ENCODE measurements around the gene LRRC8C.
"Not testable (repeated sequence)": the region's sequence is repeated elsewhere in the genome, so short reads cannot be mapped to it uniquely, and the experiment has no call there.

- TF ChIP-seq CTCF (IDR thresholded peaks at IDR 0.05; ENCODE audit: low read length); EZH2 (IDR thresholded peaks at IDR 0.05; ENCODE audit: borderline replicate concordance, low read length): not testable (repeated sequence)
Observed at GRCh38 chr1:89704885-89705284, 72.0 kb downstream of the LRRC8C start.

Measured in OCI-LY1 (cell line).